ENCODE measurements around the gene ROMO1.

The ROMO1 gene

DNA sequence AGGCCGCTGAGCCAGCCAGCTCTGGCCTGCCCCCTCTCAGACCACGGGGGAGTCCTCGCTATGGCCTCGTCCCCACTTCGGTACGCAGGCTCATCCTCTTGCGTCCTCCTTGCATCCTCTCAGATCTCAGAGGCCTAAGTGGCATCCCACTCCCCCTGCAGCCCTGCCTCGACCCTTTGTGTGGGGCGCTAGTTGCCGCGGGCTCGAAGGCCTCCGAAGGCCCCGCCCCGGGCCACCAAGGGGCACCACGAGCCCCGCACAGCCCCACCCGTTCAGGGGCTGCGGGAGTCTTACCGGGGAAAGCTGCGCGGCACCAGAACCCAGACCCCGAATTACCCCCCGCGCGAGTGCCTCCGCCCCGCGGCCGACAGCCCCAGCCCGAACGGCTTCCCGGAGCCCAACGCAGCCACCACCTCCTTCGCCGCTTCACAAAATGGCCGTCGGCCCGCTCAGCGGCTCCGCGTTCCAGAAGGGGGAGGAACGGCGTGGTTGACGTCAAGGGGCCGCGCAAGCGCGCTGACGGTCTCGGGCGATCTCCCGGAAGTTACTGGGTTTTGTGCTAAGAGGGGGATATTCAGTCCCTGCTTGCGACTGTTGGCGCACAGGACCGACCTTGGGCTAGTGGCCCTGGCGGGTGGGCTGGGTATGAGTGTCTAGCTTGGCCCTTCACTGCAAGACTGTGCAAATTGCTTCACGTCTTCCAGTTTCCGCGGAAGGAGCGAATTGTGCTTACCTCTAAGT is 34.6 kb upstream of the ROMO1 start, which contains the start of the genes CPNE1 and RBM12:
TSS of gene CPNE1 (minus strand) at position 435 of the 741 bp plus-strand sequence. CDS start 31,977 bp downstream, outside the sequence.
TSS of gene RBM12 (minus strand) at position 435 of the 741 bp plus-strand sequence. CDS start 9,578 bp downstream, outside the sequence.
- peak within 1 kb of the TSS; percentile 99 for H3K4me2 ChIP-seq (ENCODE audit: low read length)
- TF ChIP-seq, protein P1, sequence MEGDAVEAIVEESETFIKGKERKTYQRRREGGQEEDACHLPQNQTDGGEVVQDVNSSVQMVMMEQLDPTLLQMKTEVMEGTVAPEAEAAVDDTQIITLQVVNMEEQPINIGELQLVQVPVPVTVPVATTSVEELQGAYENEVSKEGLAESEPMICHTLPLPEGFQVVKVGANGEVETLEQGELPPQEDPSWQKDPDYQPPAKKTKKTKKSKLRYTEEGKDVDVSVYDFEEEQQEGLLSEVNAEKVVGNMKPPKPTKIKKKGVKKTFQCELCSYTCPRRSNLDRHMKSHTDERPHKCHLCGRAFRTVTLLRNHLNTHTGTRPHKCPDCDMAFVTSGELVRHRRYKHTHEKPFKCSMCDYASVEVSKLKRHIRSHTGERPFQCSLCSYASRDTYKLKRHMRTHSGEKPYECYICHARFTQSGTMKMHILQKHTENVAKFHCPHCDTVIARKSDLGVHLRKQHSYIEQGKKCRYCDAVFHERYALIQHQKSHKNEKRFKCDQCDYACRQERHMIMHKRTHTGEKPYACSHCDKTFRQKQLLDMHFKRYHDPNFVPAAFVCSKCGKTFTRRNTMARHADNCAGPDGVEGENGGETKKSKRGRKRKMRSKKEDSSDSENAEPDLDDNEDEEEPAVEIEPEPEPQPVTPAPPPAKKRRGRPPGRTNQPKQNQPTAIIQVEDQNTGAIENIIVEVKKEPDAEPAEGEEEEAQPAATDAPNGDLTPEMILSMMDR (IDR thresholded peaks at IDR 0.05; ENCODE audit: low read depth, low read length, poor library complexity, severe bottlenecking), result no peak
- H4K20me1 ChIP-seq (ENCODE audit: control insufficient read depth, insufficient read depth, low read depth, low read length), result peaks cover 42% of the 10 kb centered on the region
- peaks cover 56% of the 10 kb centered on the region for H3K36me3 ChIP-seq (ENCODE audit: control insufficient read depth, low read length)
- peak within 1 kb of the TSS; percentile 66 for H3K27ac ChIP-seq (ENCODE audit: low read depth, low read length)
- peaks cover 12% of the 10 kb centered on the region; the same call in 1 of the 2 replicates for H3F3A ChIP-seq (ENCODE audit: control insufficient read depth, insufficient read depth)
- H3K79me2 ChIP-seq (ENCODE audit: control insufficient read depth, low read length), result peaks cover 55% of the 10 kb centered on the region
- H3K9me2 ChIP-seq (replicated peaks; ENCODE audit: control insufficient read depth, low read length), result no peaks in the 10 kb centered on the region
- H3K9me3 ChIP-seq (ENCODE audit: control insufficient read depth, insufficient read depth, low read length), result no peaks in the 10 kb centered on the region
- H3K4me3 ChIP-seq (ENCODE audit: low read length), result peak within 1 kb of the TSS; percentile 78
- H3K4me1 ChIP-seq (ENCODE audit: control insufficient read depth, low read length), result peaks cover 46% of the 10 kb centered on the region
- H3K27me3 ChIP-seq (ENCODE audit: control insufficient read depth, low read length), result no peaks in the 10 kb centered on the region

DNA sequence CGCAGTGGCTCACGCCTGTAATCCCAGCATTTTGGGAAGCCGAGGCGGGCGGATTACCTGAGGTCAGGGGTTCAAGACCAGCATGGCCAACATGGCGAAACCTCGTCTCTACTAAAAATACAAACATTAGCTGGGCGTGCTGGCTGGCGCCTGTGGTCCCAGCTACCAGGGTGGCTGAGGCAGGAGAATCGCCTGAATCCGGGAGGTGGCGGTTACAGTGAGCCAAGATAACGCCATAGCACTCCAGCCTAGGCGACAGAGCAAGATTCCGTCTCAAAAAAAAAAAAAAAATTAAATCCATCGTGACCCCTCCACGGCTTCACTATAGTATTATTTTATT is 33.3 kb upstream of the ROMO1 start:
- peaks cover 53% of the 10 kb centered on the region for H3K36me3 ChIP-seq (ENCODE audit: control insufficient read depth, low read length)
- H3K9me2 ChIP-seq (replicated peaks; ENCODE audit: control insufficient read depth, low read length), result no peaks in the 10 kb centered on the region
- H3K79me2 ChIP-seq (ENCODE audit: control insufficient read depth, low read length), result peaks cover 43% of the 10 kb centered on the region
- TF ChIP-seq, protein P1 (IDR thresholded peaks at IDR 0.05; ENCODE audit: low read depth, low read length, poor library complexity, severe bottlenecking), result no peak
- no peak for TF ChIP-seq EZH2phosphoT487 (IDR thresholded peaks at IDR 0.05; ENCODE audit: borderline replicate concordance, low read length)
- H3K4me3 ChIP-seq (ENCODE audit: low read length), result no peak overlapping the region
- no peak overlapping the region for H3K4me2 ChIP-seq (ENCODE audit: low read length)
- no peaks in the 10 kb centered on the region for H3K27me3 ChIP-seq (ENCODE audit: control insufficient read depth, low read length)
- peaks cover 29% of the 10 kb centered on the region for H4K20me1 ChIP-seq (ENCODE audit: control insufficient read depth, insufficient read depth, low read depth, low read length)
- H3K27ac ChIP-seq (ENCODE audit: low read depth, low read length), result no peak overlapping the region
- no peaks in the 10 kb centered on the region for H3K9me3 ChIP-seq (ENCODE audit: control insufficient read depth, insufficient read depth, low read length)
- H3K4me1 ChIP-seq (ENCODE audit: control insufficient read depth, low read length), result peaks cover 33% of the 10 kb centered on the region
- peaks cover 12% of the 10 kb centered on the region; the same call in 1 of the 2 replicates for H3F3A ChIP-seq (ENCODE audit: control insufficient read depth, insufficient read depth)

DNA sequence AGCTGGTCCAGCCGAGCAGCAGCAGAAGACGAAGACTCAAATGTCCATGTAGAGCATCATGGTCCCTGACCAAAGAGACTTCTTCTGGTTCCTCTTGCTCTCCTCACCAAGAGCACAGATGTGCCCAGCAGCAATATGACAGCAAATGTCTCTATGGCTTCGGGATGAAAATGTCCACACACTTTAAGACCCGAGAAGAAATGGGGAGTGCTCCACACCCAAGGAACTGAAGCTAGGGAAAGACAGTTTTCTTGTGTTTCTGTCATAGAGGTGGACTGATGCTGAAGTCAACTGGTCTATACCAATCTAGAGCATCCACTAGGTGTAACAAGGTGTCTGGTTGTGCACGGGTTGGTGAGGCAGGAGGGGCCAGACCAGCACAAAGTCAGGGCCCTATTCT is 30.0 kb upstream of the ROMO1 start:
- Histone ChIP-seq H3K27ac (ENCODE audit: low read depth, low read length) (no peak overlapping the region), H3K36me3 (ENCODE audit: control insufficient read depth, low read length) (peaks cover 40% of the 10 kb centered on the region), H3K4me2 (ENCODE audit: low read length) (no peak overlapping the region), H3K27me3 (ENCODE audit: control insufficient read depth, low read length) (no peaks in the 10 kb centered on the region), H3K4me1 (ENCODE audit: control insufficient read depth, low read length) (peaks cover 5% of the 10 kb centered on the region), H3F3A (ENCODE audit: control insufficient read depth, insufficient read depth) (peaks cover 12% of the 10 kb centered on the region; the same call in 1 of the 2 replicates), H3K9me2 (replicated peaks; ENCODE audit: control insufficient read depth, low read length) (no peaks in the 10 kb centered on the region), H3K9me3 (ENCODE audit: control insufficient read depth, insufficient read depth, low read length) (no peaks in the 10 kb centered on the region), H3K79me2 (ENCODE audit: control insufficient read depth, low read length) (peaks cover 10% of the 10 kb centered on the region), H3K4me3 (ENCODE audit: low read length) (no peak overlapping the region), H4K20me1 (ENCODE audit: control insufficient read depth, insufficient read depth, low read depth, low read length) (no peaks in the 10 kb centered on the region)
- no peak for TF ChIP-seq EZH2phosphoT487 (IDR thresholded peaks at IDR 0.05; ENCODE audit: borderline replicate concordance, low read length)
- TF ChIP-seq, protein P1 (IDR thresholded peaks at IDR 0.05; ENCODE audit: low read depth, low read length, poor library complexity, severe bottlenecking), result no peak
